Measurements from ENCODE around the gene CTNNA2.

The CTNNA2 gene

GRCh38 chr2:79941179-79941578, 428.3 kb downstream of the CTNNA2 start:
- no peak for DNase-seq

- no peak for DNase-seq
Observed at GRCh38 chr2:79944205-79944604, 431.4 kb downstream of the CTNNA2 start.

DNA sequence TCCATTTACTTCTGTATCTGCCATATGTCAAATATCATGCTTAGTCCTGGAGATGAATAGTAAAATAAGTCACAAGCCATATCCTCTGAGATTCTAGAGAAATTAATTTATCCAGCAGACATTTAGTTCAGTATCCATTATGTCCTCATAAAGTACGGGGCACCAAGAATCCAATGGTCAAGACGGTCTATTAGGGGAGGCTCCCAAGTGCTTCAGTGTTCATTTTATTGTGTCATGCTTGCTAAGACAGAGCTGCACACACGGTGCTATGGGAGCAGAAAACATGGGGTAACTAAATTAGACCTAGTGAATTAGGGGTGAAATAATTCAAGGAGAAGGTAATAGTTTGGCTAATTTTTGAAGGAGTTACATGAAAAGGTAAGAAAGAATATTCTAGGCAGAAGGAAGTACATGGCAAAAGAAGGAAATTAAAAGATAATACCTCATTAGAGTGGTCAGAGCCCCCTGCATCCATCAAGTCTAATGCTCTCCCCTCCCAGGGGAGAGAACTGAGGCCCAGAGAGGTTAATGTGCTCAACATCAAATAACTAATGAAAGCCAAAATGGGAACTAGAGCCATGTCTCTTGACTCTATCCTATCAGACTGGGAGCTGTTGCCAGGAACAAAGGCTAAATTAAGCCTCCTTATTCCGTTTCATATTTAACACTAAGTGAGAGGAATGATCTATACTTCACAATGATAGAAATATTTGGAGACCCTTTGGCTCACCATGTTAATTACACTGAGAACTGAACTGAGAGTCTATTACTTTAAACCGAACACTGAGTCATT, 433.0 kb downstream of the CTNNA2 start:
- no peak for DNase-seq

- DNase-seq = no peak
Observed at GRCh38 chr2:79947751-79948150, 434.9 kb downstream of the CTNNA2 start.

- DNase-seq = no peak
Observed at GRCh38 chr2:79950526-79950925, 437.7 kb downstream of the CTNNA2 start.

DNA sequence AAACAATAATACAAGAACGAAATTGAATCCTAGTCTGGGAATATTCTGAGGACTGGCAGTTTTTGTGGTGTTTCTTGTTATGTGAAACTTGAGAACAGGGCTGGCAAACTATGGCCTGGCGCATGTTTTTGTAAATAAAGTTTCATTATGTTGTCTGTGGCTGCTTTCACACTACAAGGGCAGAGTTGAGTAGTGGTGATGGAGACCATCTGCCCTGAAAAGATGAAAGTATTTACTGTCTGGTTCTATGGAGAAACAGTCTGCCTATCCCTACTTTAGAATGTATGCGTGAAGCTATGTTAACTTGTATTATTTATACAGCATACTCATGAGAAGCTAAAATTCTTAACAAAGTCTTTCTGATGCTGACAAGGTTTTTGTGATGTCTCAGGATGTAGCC, 439.8 kb downstream of the CTNNA2 start:
- no peak for DNase-seq

DNA sequence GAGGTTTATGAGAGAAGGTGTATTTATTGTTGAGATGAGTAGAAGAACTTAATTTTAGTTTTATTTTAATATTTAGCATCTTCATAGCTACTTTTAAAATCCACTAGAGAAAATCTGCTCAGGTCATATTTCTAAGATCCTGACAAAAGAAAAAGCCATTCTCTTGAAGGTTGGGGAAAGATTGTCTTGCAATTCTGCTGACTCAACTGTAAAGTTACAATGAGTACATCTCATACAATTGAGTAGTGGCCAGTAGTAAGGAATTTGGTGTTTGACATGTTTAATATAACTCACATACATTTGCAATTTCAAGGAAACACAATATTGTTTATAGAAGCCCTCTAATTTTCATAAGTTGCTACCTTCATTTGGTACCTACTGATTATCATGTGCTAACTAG, 447.2 kb downstream of the CTNNA2 start:
- no peak for DNase-seq

- DNase-seq = no peak
Observed at GRCh38 chr2:79960519-79960918, 447.7 kb downstream of the CTNNA2 start.

- no peak for DNase-seq
Observed at GRCh38 chr2:79964966-79965365, 452.1 kb downstream of the CTNNA2 start.

GRCh38 chr2:79966369-79966768, 453.5 kb downstream of the CTNNA2 start:
- DNase-seq = no peak

- DNase-seq = no peak
Observed at GRCh38 chr2:79966882-79967281, 454.0 kb downstream of the CTNNA2 start.

GRCh38 chr2:79971807-79972206, 459.0 kb downstream of the CTNNA2 start:
- DNase-seq = no peak

GRCh38 chr2:79972661-79973060, 459.8 kb downstream of the CTNNA2 start:
- DNase-seq = no peak

- no peak for DNase-seq
Observed at GRCh38 chr2:79975791-79976565, 463.1 kb downstream of the CTNNA2 start.

- DNase-seq = no peak
Observed at GRCh38 chr2:79977792-79978191, 464.9 kb downstream of the CTNNA2 start.

- DNase-seq = no peak
Observed at GRCh38 chr2:79980116-79980515, 467.3 kb downstream of the CTNNA2 start.

- no peak for DNase-seq
Observed at GRCh38 chr2:79980816-79981215, 468.0 kb downstream of the CTNNA2 start.

DNA sequence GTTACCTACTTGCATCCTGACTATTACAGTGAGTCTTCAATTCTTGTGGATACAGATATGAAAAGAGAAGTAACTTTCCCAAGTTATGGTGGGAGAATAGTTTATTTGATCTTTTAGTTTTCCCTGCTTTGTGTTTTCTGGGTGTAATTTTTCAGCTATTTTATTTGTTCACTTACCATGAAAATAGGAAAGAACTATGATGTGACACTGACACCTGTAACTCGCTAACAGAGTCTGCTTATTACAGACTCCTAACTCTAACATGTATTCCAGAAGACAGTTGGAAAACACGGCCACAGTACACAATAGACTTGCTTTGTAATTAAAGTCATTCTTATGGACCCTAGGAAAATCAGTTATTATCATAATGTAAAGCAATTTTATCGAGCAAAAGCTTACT, 468.5 kb downstream of the CTNNA2 start:
- DNase-seq = no peak

- no peak for DNase-seq
Observed at GRCh38 chr2:79982445-79982844, 469.6 kb downstream of the CTNNA2 start.

- no peak for DNase-seq
Observed at GRCh38 chr2:79984476-79984875, 471.6 kb downstream of the CTNNA2 start.

DNA sequence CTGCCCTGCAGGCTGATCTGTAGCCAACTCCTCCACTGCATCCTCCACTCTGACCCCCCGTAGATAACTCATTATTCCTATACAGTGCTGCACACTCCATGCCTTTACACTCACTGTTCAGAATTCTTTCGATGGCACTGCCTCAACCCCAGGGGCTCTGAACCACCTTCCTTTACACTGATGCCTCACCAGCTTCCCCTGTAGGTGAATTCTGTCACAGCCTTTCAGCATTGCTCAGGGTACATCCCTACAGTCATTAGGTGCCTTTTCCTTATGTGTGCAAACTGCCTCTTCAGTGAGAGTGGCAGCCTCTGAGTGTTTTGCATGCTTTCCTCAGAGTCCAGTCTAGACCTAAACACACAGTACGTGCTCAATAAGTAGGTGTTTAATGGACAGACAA, 472.3 kb downstream of the CTNNA2 start:
- no peak for DNase-seq

DNA sequence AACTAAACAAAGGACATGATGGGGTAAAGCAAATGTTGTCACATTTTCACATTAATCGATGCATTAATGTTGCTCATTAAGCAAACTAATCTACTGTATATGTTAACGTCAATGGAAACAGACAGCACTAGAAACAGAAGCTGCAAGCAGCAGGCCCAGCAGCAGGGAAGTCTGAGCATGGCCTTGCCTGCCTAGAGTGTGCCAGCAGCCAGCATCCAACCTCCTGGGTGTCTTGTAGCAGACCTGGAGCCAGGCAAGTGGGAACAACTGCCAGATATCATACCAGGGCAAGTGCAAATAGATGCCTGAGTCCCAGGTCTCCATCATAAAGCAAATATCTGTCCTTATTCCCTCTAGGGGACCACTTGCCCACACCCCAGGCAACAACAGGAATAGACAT, 472.7 kb downstream of the CTNNA2 start:
- no peak for DNase-seq

DNA sequence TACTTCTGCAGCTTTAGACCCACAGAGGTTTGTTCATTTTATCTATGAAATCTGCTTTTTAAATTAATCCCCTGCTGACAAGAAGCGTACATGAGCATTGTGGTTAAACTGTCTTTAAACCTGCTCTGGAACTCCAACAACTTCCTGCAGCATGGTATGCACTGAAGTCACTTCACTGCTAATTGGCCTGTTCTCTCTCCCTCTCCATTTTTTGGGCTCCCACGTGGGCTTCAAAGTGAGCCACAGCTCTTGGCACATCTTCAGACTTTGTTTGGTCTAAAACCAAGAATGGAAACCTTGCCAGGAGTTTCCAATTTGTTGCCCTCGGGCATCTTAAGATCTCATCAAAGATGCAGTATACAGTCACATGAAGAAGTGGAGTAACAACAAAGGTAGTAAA, 480.3 kb downstream of the CTNNA2 start:
- no peak for DNase-seq

DNA sequence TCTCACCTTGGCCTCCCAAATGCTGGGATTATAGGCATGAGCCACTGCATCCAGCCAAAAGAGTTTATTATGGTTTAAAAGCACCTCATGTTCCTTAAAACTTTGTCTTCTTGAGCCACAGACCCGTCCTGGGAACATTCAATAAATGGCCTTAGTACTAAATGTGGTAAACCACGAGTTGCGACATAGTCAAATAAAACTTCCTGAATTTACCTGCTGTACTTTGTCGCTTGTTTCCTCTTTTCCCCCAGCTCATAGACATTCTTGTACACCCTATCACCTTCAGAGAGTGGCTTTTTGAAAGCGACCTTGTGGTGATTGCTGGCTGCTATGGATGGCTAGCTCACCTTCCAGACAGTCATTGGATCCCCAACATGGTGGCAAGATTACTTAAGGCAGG, 481.3 kb downstream of the CTNNA2 start:
- no peak for DNase-seq

DNA sequence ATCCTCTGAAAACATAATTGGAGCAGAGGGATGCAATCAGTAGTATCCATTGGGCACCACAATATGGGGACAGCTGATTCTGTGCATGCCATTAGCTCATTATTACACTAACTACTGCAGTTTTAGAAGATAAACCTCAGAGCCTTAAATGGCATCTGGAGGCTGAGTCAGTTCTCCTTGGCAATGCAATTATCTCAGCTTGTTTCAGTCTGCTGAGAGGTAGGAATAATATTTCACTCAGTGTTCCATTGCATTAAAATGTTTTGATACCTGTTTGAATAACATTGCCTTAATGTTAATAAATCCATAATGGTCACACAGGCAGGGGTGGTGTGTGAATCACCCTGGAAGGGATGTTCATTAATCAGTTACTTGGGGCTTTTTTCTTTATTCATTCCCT, 482.1 kb downstream of the CTNNA2 start:
- DNase-seq = no peak
